HepG2 (cell line): Measurements from ENCODE around the gene SLC11A1. TPM values are rescaled to one million over a fixed set of nuclear protein-coding genes. Genes with fewer than 3 reads are reported as not detected.

Source experiments
- CREM ChIP-seq, 2 experiments: sonication (generic) in 1 of 2; formaldehyde crosslinking in 1 of 2; IDR thresholded peaks; 2 replicates each; pipeline versions ENCODE4 v1.4.0 to v1.6.1; 2016 to 2020; ENCODE audit warnings: antibody characterized with exemption in 1 of 2, mild to moderate bottlenecking in 1 of 2, missing genetic modification reagents in 1 of 2
- ELF4 ChIP-seq: sonication (generic); formaldehyde crosslinking; IDR thresholded peaks from 2 replicates; pipeline ENCODE4 v1.5.0; 2020; ENCODE audit warnings: missing genetic modification reagents, mild to moderate bottlenecking, moderate library complexity, borderline replicate concordance
- HOXA9 ChIP-seq: sonication (generic); formaldehyde crosslinking; IDR thresholded peaks from 2 replicates; pipeline ENCODE4 v1.8.1; 2022; ENCODE audit warnings: missing genetic modification reagents, mild to moderate bottlenecking, moderate library complexity, borderline replicate concordance
- NONO ChIP-seq, 2 experiments: fragments of 450-650 bp in 1 of 2; sonication (generic) in 1 of 2; formaldehyde crosslinking in 1 of 2; IDR thresholded peaks in 1 of 2; conservative IDR thresholded peaks in 1 of 2; 2 replicates each; pipeline versions ENCODE4 v1.6.1 to v1.8.0; 2017 to 2022; ENCODE audit warnings: mild to moderate bottlenecking in 1 of 2, missing genetic modification reagents in 1 of 2, moderate library complexity in 1 of 2
- SMAD9 ChIP-seq: sonication (generic); formaldehyde crosslinking; IDR thresholded peaks from 2 replicates; pipeline ENCODE4 v1.5.1; 2020; ENCODE audit warnings: mild to moderate bottlenecking, missing genetic modification reagents
- SRY ChIP-seq: sonication (generic); formaldehyde crosslinking; IDR thresholded peaks from 2 replicates; pipeline ENCODE4 v1.8.0; 2022; ENCODE audit warnings: mild to moderate bottlenecking, missing genetic modification reagents
- ZNF3 ChIP-seq: IDR thresholded peaks from 2 replicates; pipeline ENCODE4 v1.7.0; 2017; ENCODE audit warnings: inconsistent platforms
- ZZZ3 ChIP-seq: sonication (generic); formaldehyde crosslinking; IDR thresholded peaks from 2 replicates; pipeline ENCODE4 v1.4.0; 2020; ENCODE audit warnings: missing genetic modification reagents, mild to moderate bottlenecking, borderline replicate concordance
- polyA plus RNA-seq, 8 experiments: library from polyadenylated mRNA; depleted of rRNA in 3 of 8; stranded (reverse) in 7 of 8; unstranded in 1 of 8; fragments of >200 nt; fragmentation: Illumina TruSeq in 4 of 8; extraction: Trizol in 4 of 8; gene quantifications; 2 replicates each; pipeline versions ENCODE4 v1.2.1 to v1.2.3, GENCODE V29; 2011 to 2016; ENCODE audit warnings: low read depth in 4 of 8, missing spikeins in 1 of 8, mixed read lengths in 1 of 8; ENCODE audit not compliant: insufficient read depth in 1 of 8
- total RNA-seq, 5 experiments: library from RNA; depleted of rRNA; stranded (reverse); fragments of >200 nt; fragmentation: Illumina TruSeq; extraction: Trizol; gene quantifications; 2 replicates each; pipeline ENCODE4 v1.2.3, GENCODE V29; 2016; ENCODE audit warnings: low read depth in 1 of 5
- TF ChIP-seq, protein P1 (sequence below): sonication (generic); formaldehyde crosslinking; IDR thresholded peaks from 2 replicates; pipeline ENCODE4 v1.4.0; 2020; ENCODE audit warnings: missing genetic modification reagents
- TF ChIP-seq, protein P2 (sequence below): sonication (generic); formaldehyde crosslinking; IDR thresholded peaks from 2 replicates; pipeline ENCODE4 v1.8.1; 2023; ENCODE audit warnings: mild to moderate bottlenecking, missing genetic modification reagents, borderline replicate concordance
- TF ChIP-seq, protein P3 (sequence below): sonication (generic); formaldehyde crosslinking; IDR thresholded peaks from 2 replicates; pipeline ENCODE4 v1.4.0; 2020; ENCODE audit warnings: missing genetic modification reagents, borderline replicate concordance
- TF ChIP-seq, protein P4 (sequence below): sonication (generic); formaldehyde crosslinking; IDR thresholded peaks from 2 replicates; pipeline ENCODE4 v1.8.1; 2023; ENCODE audit warnings: mild to moderate bottlenecking, inconsistent platforms, moderate library complexity, missing genetic modification reagents, borderline replicate concordance
- TF ChIP-seq, protein P5 (sequence below): IDR thresholded peaks from 2 replicates; pipeline ENCODE4 v1.6.1; 2016; ENCODE audit warnings: low read depth, control low read depth
- TF ChIP-seq, protein P6 (sequence below): sonication (generic); formaldehyde crosslinking; IDR thresholded peaks from 2 replicates; pipeline ENCODE4 v1.8.0; 2023; ENCODE audit warnings: mild to moderate bottlenecking, missing genetic modification reagents
- TF ChIP-seq, protein P7 (sequence below): sonication (generic); formaldehyde crosslinking; IDR thresholded peaks from 2 replicates; pipeline ENCODE4 v1.4.0; 2020; ENCODE audit warnings: missing genetic modification reagents

SLC11A1 gene
- total and polyA plus RNA-seq, 2 of the 13 experiments (the other 11 are each of a cell fraction or from before 2014, with no cell fraction given), result 0.33 to 2.3 TPM

DNA sequence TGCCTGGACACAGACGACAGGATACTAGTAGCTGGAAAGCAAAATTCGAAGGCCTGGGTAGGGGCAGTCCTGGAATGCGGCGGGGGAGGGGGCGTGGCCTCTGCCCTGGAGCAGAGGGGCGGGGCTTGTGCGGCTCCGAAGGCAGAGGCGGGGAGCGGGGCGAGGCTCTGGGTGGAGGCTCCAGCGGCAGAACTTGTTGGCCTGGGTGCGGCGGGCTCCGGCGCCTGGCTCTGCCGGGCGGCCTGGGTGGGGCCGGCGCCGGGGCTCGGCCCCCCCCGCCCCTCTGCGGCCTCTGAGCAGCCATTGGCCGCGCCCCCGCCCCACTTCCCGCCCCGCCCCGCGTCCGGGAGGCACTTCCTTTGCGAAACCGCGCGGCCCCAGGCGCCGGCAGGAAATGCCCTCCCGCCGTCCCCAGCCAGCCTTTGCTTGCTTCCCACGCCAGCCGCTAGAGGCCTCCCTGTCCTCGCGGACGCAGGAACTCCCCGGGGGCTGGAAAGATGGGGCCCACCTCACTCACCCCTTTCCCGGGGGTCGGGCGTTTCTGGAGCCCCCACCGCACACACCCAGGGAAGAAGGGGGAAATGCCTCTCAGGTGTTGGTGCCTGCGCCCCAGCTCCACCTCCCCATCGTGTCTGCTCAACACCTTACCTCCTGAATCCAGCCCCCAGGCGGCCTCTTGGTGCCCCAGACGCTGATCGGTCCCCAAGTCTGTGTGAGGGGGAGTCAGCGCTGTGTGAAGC, 24.3 kb downstream of the SLC11A1 start (continued):
- TF ChIP-seq, protein P1, sequence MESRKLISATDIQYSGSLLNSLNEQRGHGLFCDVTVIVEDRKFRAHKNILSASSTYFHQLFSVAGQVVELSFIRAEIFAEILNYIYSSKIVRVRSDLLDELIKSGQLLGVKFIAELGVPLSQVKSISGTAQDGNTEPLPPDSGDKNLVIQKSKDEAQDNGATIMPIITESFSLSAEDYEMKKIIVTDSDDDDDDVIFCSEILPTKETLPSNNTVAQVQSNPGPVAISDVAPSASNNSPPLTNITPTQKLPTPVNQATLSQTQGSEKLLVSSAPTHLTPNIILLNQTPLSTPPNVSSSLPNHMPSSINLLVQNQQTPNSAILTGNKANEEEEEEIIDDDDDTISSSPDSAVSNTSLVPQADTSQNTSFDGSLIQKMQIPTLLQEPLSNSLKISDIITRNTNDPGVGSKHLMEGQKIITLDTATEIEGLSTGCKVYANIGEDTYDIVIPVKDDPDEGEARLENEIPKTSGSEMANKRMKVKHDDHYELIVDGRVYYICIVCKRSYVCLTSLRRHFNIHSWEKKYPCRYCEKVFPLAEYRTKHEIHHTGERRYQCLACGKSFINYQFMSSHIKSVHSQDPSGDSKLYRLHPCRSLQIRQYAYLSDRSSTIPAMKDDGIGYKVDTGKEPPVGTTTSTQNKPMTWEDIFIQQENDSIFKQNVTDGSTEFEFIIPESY (CRISPR knock-in tag), result no peak
- TF ChIP-seq, protein P2, sequence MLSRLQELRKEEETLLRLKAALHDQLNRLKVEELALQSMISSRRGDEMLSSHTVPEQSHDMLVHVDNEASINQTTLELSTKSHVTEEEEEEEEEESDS, result 0 out of 2 replicates have a peak, but pooled peaks have one; percentile 57
- TF ChIP-seq, protein P3, sequence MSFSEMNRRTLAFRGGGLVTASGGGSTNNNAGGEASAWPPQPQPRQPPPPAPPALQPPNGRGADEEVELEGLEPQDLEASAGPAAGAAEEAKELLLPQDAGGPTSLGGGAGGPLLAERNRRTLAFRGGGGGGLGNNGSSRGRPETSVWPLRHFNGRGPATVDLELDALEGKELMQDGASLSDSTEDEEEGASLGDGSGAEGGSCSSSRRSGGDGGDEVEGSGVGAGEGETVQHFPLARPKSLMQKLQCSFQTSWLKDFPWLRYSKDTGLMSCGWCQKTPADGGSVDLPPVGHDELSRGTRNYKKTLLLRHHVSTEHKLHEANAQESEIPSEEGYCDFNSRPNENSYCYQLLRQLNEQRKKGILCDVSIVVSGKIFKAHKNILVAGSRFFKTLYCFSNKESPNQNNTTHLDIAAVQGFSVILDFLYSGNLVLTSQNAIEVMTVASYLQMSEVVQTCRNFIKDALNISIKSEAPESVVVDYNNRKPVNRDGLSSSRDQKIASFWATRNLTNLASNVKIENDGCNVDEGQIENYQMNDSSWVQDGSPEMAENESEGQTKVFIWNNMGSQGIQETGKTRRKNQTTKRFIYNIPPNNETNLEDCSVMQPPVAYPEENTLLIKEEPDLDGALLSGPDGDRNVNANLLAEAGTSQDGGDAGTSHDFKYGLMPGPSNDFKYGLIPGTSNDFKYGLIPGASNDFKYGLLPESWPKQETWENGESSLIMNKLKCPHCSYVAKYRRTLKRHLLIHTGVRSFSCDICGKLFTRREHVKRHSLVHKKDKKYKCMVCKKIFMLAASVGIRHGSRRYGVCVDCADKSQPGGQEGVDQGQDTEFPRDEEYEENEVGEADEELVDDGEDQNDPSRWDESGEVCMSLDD (CRISPR knock-in tag), result peak; percentile 97
- no peak for TF ChIP-seq ELF4 (CRISPR knock-in tag)
- TF ChIP-seq SMAD9 (CRISPR knock-in tag), result no peak
- TF ChIP-seq SRY, result 0 out of 2 replicates have a peak, but pooled peaks have one; percentile 45
- no peak for TF ChIP-seq ZNF3
- TF ChIP-seq, protein P4, sequence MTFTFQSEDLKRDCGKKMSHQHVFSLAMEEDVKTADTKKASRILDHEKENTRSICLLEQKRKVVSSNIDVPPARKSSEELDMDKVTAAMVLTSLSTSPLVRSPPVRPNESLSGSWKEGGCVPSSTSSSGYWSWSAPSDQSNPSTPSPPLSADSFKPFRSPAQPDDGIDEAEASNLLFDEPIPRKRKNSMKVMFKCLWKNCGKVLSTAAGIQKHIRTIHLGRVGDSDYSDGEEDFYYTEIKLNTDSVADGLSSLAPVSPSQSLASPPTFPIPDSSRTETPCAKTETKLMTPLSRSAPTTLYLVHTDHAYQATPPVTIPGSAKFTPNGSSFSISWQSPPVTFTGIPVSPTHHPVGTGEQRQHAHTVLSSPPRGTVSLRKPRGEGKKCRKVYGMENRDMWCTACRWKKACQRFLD (CRISPR knock-in tag), result 0 out of 2 replicates have a peak, but pooled peaks have one; percentile 5
- TF ChIP-seq HOXA9 (CRISPR knock-in tag), result no peak
- TF ChIP-seq, protein P5, sequence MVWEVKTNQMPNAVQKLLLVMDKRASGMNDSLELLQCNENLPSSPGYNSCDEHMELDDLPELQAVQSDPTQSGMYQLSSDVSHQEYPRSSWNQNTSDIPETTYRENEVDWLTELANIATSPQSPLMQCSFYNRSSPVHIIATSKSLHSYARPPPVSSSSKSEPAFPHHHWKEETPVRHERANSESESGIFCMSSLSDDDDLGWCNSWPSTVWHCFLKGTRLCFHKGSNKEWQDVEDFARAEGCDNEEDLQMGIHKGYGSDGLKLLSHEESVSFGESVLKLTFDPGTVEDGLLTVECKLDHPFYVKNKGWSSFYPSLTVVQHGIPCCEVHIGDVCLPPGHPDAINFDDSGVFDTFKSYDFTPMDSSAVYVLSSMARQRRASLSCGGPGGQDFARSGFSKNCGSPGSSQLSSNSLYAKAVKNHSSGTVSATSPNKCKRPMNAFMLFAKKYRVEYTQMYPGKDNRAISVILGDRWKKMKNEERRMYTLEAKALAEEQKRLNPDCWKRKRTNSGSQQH (CRISPR knock-in tag), result 0 out of 2 replicates have a peak, but pooled peaks have one; percentile 31
- TF ChIP-seq NONO (IDR thresholded peaks at IDR 0.05), result no peak
- TF ChIP-seq NONO (CRISPR knock-in tag; conservative IDR thresholded peaks at IDR 0.05), result peak; percentile 15; the same call in 1 of the 2 replicates
- TF ChIP-seq ZZZ3 (CRISPR knock-in tag), result no peak
- 0 out of 2 replicates have a peak, but pooled peaks have one; percentile 19 for TF ChIP-seq CREM (IDR thresholded peaks at IDR 0.05)
- TF ChIP-seq CREM (CRISPR knock-in tag; IDR thresholded peaks at IDR 0.05), result no peak
- TF ChIP-seq, protein P6, sequence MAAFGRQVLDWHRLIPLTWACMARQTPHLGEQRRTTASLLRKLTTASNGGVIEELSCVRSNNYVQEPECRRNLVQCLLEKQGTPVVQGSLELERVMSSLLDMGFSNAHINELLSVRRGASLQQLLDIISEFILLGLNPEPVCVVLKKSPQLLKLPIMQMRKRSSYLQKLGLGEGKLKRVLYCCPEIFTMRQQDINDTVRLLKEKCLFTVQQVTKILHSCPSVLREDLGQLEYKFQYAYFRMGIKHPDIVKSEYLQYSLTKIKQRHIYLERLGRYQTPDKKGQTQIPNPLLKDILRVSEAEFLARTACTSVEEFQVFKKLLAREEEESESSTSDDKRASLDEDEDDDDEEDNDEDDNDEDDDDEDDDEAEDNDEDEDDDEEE (CRISPR knock-in tag), result no peak
- TF ChIP-seq, protein P7, sequence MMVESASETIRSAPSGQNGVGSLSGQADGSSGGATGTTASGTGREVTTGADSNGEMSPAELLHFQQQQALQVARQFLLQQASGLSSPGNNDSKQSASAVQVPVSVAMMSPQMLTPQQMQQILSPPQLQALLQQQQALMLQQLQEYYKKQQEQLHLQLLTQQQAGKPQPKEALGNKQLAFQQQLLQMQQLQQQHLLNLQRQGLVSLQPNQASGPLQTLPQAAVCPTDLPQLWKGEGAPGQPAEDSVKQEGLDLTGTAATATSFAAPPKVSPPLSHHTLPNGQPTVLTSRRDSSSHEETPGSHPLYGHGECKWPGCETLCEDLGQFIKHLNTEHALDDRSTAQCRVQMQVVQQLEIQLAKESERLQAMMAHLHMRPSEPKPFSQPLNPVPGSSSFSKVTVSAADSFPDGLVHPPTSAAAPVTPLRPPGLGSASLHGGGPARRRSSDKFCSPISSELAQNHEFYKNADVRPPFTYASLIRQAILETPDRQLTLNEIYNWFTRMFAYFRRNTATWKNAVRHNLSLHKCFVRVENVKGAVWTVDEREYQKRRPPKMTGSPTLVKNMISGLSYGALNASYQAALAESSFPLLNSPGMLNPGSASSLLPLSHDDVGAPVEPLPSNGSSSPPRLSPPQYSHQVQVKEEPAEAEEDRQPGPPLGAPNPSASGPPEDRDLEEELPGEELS (CRISPR knock-in tag), result peak; percentile 19; the same call in 1 of the 2 replicates
